HL-60 (cell line): ENCODE measurements around the gene MARCHF3.

Experiments used
- DNase-seq, 2 experiments: peaks; one replicate each; pipeline ENCODE4 v3.0.0-alpha.2; 2010 to 2020; ENCODE audit warnings: low read depth in 1 of 2, low spot score in 1 of 2
- H3K27ac ChIP-seq: fragments of 250-450 bp; sonication (Bioruptor Pico); replicated peaks from 2 replicates; pipeline ENCODE4 v1.5.1; 2020; ENCODE audit warnings: mild to moderate bottlenecking, moderate library complexity
- H3K27me3 ChIP-seq: fragments of 250-450 bp; sonication (Bioruptor Pico); 2 replicates; pipeline ENCODE4 v1.5.1; 2021; ENCODE audit warnings: mild to moderate bottlenecking, moderate library complexity; ENCODE audit not compliant: insufficient read depth, poor library complexity, severe bottlenecking
- H3K4me3 ChIP-seq: replicated peaks from 2 replicates; pipeline ENCODE4 v1.5.1; 2011; ENCODE audit warnings: mild to moderate bottlenecking, control low read depth, low read length; ENCODE audit not compliant: insufficient read depth
- GABPA ChIP-seq: IDR thresholded peaks from 2 replicates; pipeline ENCODE4 v1.6.1; 2012; ENCODE audit warnings: low read depth
- POLR2AphosphoS5 ChIP-seq: IDR thresholded peaks from 2 replicates; pipeline ENCODE4 v1.6.1; 2012; ENCODE audit warnings: low read depth
- SPI1 ChIP-seq: IDR thresholded peaks from 2 replicates; pipeline ENCODE4 v1.6.1; 2012; ENCODE audit warnings: low read depth, mild to moderate bottlenecking, borderline replicate concordance
- TF ChIP-seq, protein P1 (sequence below): IDR thresholded peaks from one replicate; pipeline ENCODE4 v1.5.1; 2011; ENCODE audit warnings: low read length, control low read depth, inconsistent platforms; ENCODE audit not compliant: insufficient read depth
- TF ChIP-seq, protein P2 (sequence below): IDR thresholded peaks from 2 replicates; pipeline ENCODE4 v1.6.1; 2012; ENCODE audit warnings: low read depth; ENCODE audit not compliant: insufficient replicate concordance

MARCHF3 gene

DNA sequence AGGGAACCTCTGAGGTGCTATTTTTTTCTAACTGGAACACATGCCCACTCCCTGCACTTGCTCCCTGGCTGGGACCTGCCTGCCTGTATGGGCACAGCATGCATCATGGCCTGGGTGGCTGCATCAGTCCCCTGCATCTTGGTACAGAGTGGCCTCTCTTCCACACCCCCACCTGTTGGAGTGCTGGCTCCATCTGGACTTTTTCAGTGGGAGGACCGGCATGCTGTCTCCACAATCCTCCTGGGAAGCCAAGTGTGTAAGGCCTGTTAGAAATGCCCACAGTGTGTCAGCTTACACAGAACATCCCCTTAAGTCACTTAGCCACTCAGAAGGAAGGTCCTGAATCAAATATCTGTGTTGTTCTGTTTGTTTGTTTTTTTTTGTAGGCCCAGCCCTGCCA lies 102.9 kb downstream of the MARCHF3 start:
- Histone ChIP-seq H3K4me3 (no peak overlapping the region), H3K27ac (no peak overlapping the region), H3K27me3 (no peaks in the 10 kb centered on the region)
- TF ChIP-seq POLR2AphosphoS5 (no peak), SPI1 (no peak), GABPA (no peak)
- TF ChIP-seq, protein P1, sequence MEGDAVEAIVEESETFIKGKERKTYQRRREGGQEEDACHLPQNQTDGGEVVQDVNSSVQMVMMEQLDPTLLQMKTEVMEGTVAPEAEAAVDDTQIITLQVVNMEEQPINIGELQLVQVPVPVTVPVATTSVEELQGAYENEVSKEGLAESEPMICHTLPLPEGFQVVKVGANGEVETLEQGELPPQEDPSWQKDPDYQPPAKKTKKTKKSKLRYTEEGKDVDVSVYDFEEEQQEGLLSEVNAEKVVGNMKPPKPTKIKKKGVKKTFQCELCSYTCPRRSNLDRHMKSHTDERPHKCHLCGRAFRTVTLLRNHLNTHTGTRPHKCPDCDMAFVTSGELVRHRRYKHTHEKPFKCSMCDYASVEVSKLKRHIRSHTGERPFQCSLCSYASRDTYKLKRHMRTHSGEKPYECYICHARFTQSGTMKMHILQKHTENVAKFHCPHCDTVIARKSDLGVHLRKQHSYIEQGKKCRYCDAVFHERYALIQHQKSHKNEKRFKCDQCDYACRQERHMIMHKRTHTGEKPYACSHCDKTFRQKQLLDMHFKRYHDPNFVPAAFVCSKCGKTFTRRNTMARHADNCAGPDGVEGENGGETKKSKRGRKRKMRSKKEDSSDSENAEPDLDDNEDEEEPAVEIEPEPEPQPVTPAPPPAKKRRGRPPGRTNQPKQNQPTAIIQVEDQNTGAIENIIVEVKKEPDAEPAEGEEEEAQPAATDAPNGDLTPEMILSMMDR, result no peak
- TF ChIP-seq, protein P2, sequence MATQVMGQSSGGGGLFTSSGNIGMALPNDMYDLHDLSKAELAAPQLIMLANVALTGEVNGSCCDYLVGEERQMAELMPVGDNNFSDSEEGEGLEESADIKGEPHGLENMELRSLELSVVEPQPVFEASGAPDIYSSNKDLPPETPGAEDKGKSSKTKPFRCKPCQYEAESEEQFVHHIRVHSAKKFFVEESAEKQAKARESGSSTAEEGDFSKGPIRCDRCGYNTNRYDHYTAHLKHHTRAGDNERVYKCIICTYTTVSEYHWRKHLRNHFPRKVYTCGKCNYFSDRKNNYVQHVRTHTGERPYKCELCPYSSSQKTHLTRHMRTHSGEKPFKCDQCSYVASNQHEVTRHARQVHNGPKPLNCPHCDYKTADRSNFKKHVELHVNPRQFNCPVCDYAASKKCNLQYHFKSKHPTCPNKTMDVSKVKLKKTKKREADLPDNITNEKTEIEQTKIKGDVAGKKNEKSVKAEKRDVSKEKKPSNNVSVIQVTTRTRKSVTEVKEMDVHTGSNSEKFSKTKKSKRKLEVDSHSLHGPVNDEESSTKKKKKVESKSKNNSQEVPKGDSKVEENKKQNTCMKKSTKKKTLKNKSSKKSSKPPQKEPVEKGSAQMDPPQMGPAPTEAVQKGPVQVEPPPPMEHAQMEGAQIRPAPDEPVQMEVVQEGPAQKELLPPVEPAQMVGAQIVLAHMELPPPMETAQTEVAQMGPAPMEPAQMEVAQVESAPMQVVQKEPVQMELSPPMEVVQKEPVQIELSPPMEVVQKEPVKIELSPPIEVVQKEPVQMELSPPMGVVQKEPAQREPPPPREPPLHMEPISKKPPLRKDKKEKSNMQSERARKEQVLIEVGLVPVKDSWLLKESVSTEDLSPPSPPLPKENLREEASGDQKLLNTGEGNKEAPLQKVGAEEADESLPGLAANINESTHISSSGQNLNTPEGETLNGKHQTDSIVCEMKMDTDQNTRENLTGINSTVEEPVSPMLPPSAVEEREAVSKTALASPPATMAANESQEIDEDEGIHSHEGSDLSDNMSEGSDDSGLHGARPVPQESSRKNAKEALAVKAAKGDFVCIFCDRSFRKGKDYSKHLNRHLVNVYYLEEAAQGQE, result no peak
- DNase-seq, result peak in 1 of 2 experiments; percentile 6

DNA sequence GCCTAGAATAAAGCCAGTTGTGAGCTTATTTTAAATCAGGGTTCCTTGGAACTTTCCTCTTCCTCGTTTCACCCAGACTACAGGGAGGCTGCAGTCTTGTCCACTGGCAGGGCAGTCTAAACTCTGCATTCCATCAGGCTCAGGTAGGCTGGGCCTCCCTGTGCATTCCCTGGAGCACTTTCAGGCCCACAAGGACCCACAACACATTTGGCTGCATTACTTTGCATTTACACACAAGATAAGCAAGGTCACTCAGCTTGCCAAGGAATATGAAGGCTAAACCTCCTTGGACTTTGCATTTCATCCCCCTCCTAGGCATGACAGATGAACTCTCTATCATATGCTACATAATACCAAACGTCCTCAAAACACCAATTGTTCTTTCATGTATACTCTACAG lies 104.2 kb downstream of the MARCHF3 start:
- no peak for DNase-seq
- Histone ChIP-seq H3K27me3 (no peaks in the 10 kb centered on the region), H3K27ac (no peak overlapping the region), H3K4me3 (no peak overlapping the region)
- TF ChIP-seq SPI1 (no peak), GABPA (no peak), POLR2AphosphoS5 (no peak)
- TF ChIP-seq, protein P1, result no peak
- TF ChIP-seq, protein P2, result no peak

DNA sequence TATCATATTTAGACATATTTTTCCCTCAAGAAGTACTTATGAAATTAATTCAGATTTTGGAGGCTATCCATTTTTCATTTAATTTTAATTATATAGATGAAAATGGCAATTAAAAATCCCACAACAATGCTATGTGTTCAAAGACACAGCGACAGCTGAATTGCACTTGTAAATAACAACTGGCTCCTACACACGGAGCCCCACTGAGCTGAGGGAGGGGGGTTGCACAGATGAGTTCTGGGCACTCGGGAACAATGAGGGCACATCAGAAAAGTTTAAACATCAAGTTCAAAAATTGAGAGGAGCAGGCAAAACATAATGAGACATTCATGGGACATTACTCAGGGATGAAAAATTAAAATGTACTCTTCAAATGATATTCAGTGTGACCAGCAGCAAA lies 104.9 kb downstream of the MARCHF3 start:
- Histone ChIP-seq H3K4me3 (no peak overlapping the region), H3K27ac (no peak overlapping the region), H3K27me3 (no peaks in the 10 kb centered on the region)
- TF ChIP-seq, protein P1, result no peak
- TF ChIP-seq GABPA, result no peak
- TF ChIP-seq SPI1, result no peak
- TF ChIP-seq POLR2AphosphoS5, result no peak
- TF ChIP-seq, protein P2, result no peak
- DNase-seq, result no peak
